GM12892 (cell line): ENCODE results near the gene DNAJB5.

Source experiments
- POLR2A ChIP-seq: IDR thresholded peaks from 2 replicates; pipeline ENCODE4 v1.6.1; 2011; ENCODE audit warnings: low read depth, low read length, control low read depth
- POLR2AphosphoS5 ChIP-seq: IDR thresholded peaks from 2 replicates; pipeline ENCODE4 v1.6.1; 2011; ENCODE audit warnings: low read depth, low read length, control low read depth
- TAF1 ChIP-seq: IDR thresholded peaks from 2 replicates; pipeline ENCODE4 v1.6.1; 2011; ENCODE audit warnings: low read depth, mild to moderate bottlenecking, control low read depth, low read length, borderline replicate concordance

DNA sequence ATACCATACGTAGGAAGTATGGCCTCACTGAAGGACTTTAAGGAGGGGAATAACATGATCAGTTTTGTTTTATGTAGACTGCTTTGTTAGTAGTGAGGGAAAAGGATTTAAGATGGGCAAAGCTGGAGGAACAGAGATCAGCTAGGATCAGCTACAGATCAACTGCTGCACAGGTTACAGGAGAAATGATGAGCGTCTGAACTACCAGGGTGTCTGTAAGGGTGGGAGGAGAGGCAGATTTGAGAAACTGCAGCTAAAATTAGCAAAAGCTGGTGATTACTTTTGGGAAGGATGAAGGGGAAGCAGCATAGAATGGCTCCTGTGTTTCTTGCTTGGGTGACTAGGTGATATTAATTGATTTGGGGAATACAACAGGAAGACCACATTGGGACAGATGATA, 43.6 kb downstream of the DNAJB5 start:
- TF ChIP-seq POLR2AphosphoS5 (no peak), TAF1 (no peak), POLR2A (no peak)
